Activated naive CD4-positive, alpha-beta T cell treated with anti-CD3 and anti-CD28 coated beads for 36 hours (primary cell): ENCODE measurements around the gene MAPK13. TPM values are rescaled to one million over a fixed set of nuclear protein-coding genes. Genes with fewer than 3 reads are reported as not detected.
A peak's percentile ranks its signal among the peaks of the same experiment; 100 is the strongest.

ENCODE experiments used
- CTCF ChIA-PET: fragments of 350-600 bp; sonication (Branson Sonifier 250); formaldehyde crosslinking; loops from one replicate; lab custom pipeline; 2021; ENCODE audit warnings: antibody characterized with exemption; lab: Charles Lee
- DNase-seq: peaks from one replicate; pipeline ENCODE4 v3.0.0-alpha.2; 2020
- H3K27ac Mint-ChIP-seq: one replicate; pipeline ENCODE4 v1.8.0; 2021; ENCODE audit warnings: mild to moderate bottlenecking, mixed read lengths
- H3K27me3 Mint-ChIP-seq: one replicate; pipeline ENCODE4 v1.8.0; 2021; ENCODE audit warnings: low read depth, mixed read lengths
- H3K36me3 Mint-ChIP-seq: one replicate; pipeline ENCODE4 v1.8.0; 2021; ENCODE audit warnings: low read depth, mixed read lengths
- H3K4me1 Mint-ChIP-seq: one replicate; pipeline ENCODE4 v1.8.0; 2021; ENCODE audit warnings: low read depth, mixed read lengths
- H3K4me3 Mint-ChIP-seq: one replicate; pipeline ENCODE4 v1.8.0; 2021; ENCODE audit warnings: mild to moderate bottlenecking, moderate library complexity, mixed read lengths
- H3K9me3 Mint-ChIP-seq: one replicate; pipeline ENCODE4 v1.8.0; 2021; ENCODE audit warnings: mixed read lengths
- intact Hi-C: fragments of 100-400 bp; cut with micrococcal nuclease; formaldehyde crosslinking; loops from one replicate; pipeline ENCODE4 v1.15.1; 2023
- total RNA-seq, 2 experiments: library from RNA; stranded (reverse); gene quantifications; one replicate each; pipeline ENCODE4 v1.2.3, GENCODE V29; 2021

The MAPK13 gene
- total RNA-seq, 2 experiments from 2014 or later, result 49.8 to 51.4 TPM

- peaks cover 6% of the 10 kb centered on the region for H3K36me3 Mint-ChIP-seq
- H3K27me3 Mint-ChIP-seq, result no peaks in the 10 kb centered on the region
- H3K4me3 Mint-ChIP-seq, result no peak overlapping the region
- peak overlapping the region; percentile 29 for H3K27ac Mint-ChIP-seq
- CTCF ChIA-PET, result interaction anchor here (0.6 to 1.6 kb wide), 5 partner anchors 8 to 113 kb away, joined by 3 to 9 read pairs (median 5); partner anchors contain the start of gene MAPK14
- H3K9me3 Mint-ChIP-seq, result no peaks in the 10 kb centered on the region
- DNase-seq, result peak; percentile 50
- intact Hi-C loops, result loop anchor here (10.0 kb wide), 1 partner anchor 575 kb away; no protein-coding TSS in a partner anchor
- peaks cover 28% of the 10 kb centered on the region for H3K4me1 Mint-ChIP-seq
Measured at GRCh38 chr6:36099869-36100483, 30.3 kb upstream of the MAPK13 start.

DNA sequence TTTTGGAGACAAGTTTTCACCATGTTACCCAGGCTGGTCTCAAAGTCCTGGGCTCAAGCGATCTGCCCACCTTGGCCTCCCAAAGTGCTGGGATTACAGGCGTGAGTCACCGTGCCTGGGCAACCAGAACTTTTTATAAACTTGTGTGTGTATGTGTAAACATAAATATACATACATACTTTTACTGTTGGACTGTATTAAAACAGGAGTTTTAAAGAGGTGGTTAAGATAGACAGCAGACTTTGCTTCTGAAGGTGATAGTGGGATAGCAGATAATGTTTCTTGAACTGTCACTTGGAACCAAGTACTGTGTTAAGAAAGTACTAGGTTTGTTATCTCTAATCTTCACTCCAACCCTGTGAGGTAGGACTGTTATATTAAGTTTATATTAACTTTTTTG lies 28.6 kb upstream of the MAPK13 start:
- intact Hi-C loops, result no loop called here
- H3K4me3 Mint-ChIP-seq, result no peak overlapping the region
- H3K27me3 Mint-ChIP-seq, result no peaks in the 10 kb centered on the region
- CTCF ChIA-PET, result interaction anchor here (0.6 to 1.6 kb wide), 2 partner anchors 12 to 73 kb away, joined by 4 to 6 read pairs; no protein-coding TSS in a partner anchor
- H3K9me3 Mint-ChIP-seq, result no peaks in the 10 kb centered on the region
- H3K27ac Mint-ChIP-seq, result no peak overlapping the region
- peaks cover 26% of the 10 kb centered on the region for H3K4me1 Mint-ChIP-seq
- no peak for DNase-seq
- peaks cover 6% of the 10 kb centered on the region for H3K36me3 Mint-ChIP-seq

DNA sequence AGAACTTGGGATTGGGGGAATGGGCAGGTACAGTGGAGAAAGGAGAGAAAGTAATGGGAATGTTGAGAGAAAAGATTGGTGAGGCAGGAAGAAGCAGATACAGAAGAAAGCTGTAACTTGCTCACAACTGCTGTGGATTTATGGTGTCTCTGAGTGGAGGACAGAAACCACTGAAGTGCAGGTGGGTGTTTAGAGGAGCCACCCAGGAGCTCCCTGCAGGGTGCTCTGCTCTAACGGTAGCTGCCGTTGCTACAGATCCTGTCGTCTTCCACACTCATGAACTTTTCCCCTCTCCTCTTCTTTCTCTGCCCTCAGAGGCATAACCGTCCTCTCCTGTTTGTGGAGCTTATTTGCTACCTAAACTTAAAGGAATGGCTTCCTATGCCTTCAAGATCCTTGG lies 27.5 kb upstream of the MAPK13 start:
- Mint-ChIP-seq H3K27ac (no peak overlapping the region), H3K4me1 (peaks cover 33% of the 10 kb centered on the region), H3K27me3 (no peaks in the 10 kb centered on the region), H3K4me3 (no peak overlapping the region), H3K9me3 (no peaks in the 10 kb centered on the region), H3K36me3 (peaks cover 12% of the 10 kb centered on the region)
- no peak for DNase-seq
- intact Hi-C loops, result no loop called here
- CTCF ChIA-PET, result interaction anchor here (0.5 to 1.8 kb wide), 7 partner anchors 8 to 240 kb away, joined by 3 to 5 read pairs (median 4); partner anchors contain the start of genes MAPK13 and MAPK14

DNA sequence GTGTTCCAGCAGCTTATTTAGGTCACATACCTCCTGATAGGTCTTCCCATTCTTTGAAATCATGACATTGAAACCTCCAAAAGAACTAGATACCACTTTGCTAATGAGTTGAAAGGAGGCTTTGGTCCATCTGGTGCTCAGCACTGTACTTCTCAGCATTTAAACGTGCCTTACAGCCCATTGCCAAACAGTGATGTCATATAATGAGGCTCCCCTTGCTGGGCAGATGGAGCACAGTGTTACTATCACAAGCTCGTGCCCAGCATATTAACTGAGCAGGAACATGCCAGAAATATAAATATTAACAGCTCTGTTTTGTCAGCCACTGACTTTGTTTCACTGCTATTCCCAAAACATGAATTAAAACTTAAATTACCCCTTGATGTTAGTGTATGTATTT lies 25.5 kb upstream of the MAPK13 start:
- Mint-ChIP-seq H3K27ac (no peak overlapping the region), H3K4me3 (no peak overlapping the region), H3K9me3 (no peaks in the 10 kb centered on the region), H3K27me3 (no peaks in the 10 kb centered on the region), H3K4me1 (peaks cover 40% of the 10 kb centered on the region), H3K36me3 (peaks cover 26% of the 10 kb centered on the region)
- intact Hi-C loops, result no loop called here
- CTCF ChIA-PET, result interaction anchor here (0.6 to 1.9 kb wide), 5 partner anchors 10 to 281 kb away, joined by 3 to 13 read pairs (median 4); partner anchors contain the start of gene MAPK13
- DNase-seq, result no peak

GRCh38 chr6:36109092-36109491 lies 21.2 kb upstream of the MAPK13 start:
- CTCF ChIA-PET, result interaction anchor here (0.5 to 1.6 kb wide), 4 partner anchors 14 to 372 kb away, joined by 3 to 7 read pairs (median 3); partner anchors contain the start of gene ARMC12
- intact Hi-C loops, result loop anchor here (1.0 kb wide), 1 partner anchor 11 kb away; no protein-coding TSS in a partner anchor
- peak; percentile 57 for DNase-seq
- peaks cover 44% of the 10 kb centered on the region for H3K4me1 Mint-ChIP-seq
- H3K27me3 Mint-ChIP-seq, result no peaks in the 10 kb centered on the region
- H3K27ac Mint-ChIP-seq, result peak overlapping the region; percentile 84
- no peaks in the 10 kb centered on the region for H3K9me3 Mint-ChIP-seq
- H3K4me3 Mint-ChIP-seq, result no peak overlapping the region
- H3K36me3 Mint-ChIP-seq, result peaks cover 26% of the 10 kb centered on the region

- Mint-ChIP-seq H3K4me1 (peaks cover 52% of the 10 kb centered on the region), H3K27ac (peak overlapping the region; percentile 84), H3K36me3 (peaks cover 26% of the 10 kb centered on the region), H3K27me3 (no peaks in the 10 kb centered on the region), H3K4me3 (no peak overlapping the region), H3K9me3 (no peaks in the 10 kb centered on the region)
- intact Hi-C loops, result no loop called here
- CTCF ChIA-PET, result no interaction called here
- DNase-seq, result no peak
Measured at GRCh38 chr6:36110050-36110449, 20.3 kb upstream of the MAPK13 start.

DNA sequence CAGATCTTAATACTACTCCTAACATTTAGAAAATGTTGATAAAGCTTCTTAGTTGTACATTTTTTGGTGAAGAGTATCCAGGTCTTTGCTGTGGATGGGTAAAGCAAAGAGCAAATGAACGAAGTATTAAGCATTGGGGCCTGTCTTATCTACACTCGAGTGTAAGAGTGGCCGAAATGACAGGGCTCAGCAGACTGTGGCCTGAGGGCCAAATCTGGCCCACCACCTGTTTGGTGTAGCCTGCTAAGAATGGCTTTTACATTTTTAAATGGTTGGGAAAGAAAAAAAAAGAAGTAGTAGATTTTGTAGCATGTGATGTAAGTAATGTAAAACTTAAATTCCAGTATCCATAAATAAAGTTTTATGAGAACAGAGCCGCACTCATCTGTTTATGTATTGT lies 19.4 kb upstream of the MAPK13 start:
- H3K27ac Mint-ChIP-seq, result no peak overlapping the region
- no peaks in the 10 kb centered on the region for H3K9me3 Mint-ChIP-seq
- no peak for DNase-seq
- peaks cover 58% of the 10 kb centered on the region for H3K4me1 Mint-ChIP-seq
- peaks cover 26% of the 10 kb centered on the region for H3K36me3 Mint-ChIP-seq
- no peak overlapping the region for H3K4me3 Mint-ChIP-seq
- CTCF ChIA-PET, result no interaction called here
- intact Hi-C loops, result no loop called here
- no peaks in the 10 kb centered on the region for H3K27me3 Mint-ChIP-seq

GRCh38 chr6:36111526-36111925 lies 18.8 kb upstream of the MAPK13 start:
- Mint-ChIP-seq H3K27ac (peak overlapping the region; percentile 19), H3K4me1 (peaks cover 65% of the 10 kb centered on the region), H3K9me3 (no peaks in the 10 kb centered on the region), H3K36me3 (peaks cover 28% of the 10 kb centered on the region), H3K4me3 (no peak overlapping the region), H3K27me3 (no peaks in the 10 kb centered on the region)
- DNase-seq, result no peak
- CTCF ChIA-PET, result interaction anchor here (1.6 kb wide), 1 partner anchor 17 kb away, joined by 6 read pairs; no protein-coding TSS in a partner anchor
- intact Hi-C loops, result no loop called here

DNA sequence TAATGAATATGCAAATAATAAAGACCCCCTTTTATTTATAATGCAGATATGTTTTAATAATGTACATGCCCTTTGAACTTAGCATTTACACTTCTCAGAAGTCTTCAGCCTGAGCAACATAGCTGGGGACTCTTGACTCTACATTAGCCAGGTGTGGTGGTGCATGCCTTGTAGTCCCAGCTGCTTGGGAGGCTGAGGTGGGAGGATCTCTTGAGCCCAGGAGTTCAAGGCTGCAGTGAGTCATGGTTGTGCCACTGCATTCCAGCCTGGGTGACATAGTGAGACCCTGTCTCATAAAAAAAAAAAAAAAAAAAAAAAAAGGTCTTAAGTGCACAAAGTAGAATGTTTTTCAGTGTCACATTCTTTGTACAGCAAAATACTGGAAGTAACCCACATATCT lies 17.3 kb upstream of the MAPK13 start:
- no peaks in the 10 kb centered on the region for H3K27me3 Mint-ChIP-seq
- CTCF ChIA-PET, result interaction anchor here (0.5 to 1.8 kb wide), 5 partner anchors 9 to 34 kb away, joined by 3 to 6 read pairs (median 4); no protein-coding TSS in a partner anchor
- intact Hi-C loops, result no loop called here
- no peak overlapping the region for H3K4me3 Mint-ChIP-seq
- peaks cover 69% of the 10 kb centered on the region for H3K4me1 Mint-ChIP-seq
- DNase-seq, result no peak
- H3K9me3 Mint-ChIP-seq, result no peaks in the 10 kb centered on the region
- peaks cover 22% of the 10 kb centered on the region for H3K36me3 Mint-ChIP-seq
- no peak overlapping the region for H3K27ac Mint-ChIP-seq

DNA sequence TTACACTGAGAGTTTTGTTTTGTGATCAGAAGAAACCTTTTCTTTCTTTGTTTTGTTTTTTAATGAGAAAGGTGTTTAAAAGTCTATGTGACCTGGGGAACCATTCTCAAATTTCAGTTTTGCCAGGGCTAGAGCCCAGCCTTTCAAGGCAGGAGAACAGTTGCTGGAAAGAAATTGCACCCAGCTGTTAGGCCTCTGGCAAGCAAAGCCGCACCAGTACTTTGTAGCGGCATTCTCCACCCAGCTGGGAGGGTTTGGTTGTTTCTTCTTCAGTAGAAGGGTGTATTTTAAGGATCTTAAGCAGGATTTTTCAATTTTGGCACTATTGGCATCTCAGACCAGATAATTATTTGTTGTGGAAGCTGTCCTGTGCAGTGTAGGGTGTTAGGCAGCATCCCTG lies 16.6 kb upstream of the MAPK13 start:
- peak overlapping the region; percentile 22 for H3K27ac Mint-ChIP-seq
- peaks cover 19% of the 10 kb centered on the region for H3K36me3 Mint-ChIP-seq
- H3K9me3 Mint-ChIP-seq, result no peaks in the 10 kb centered on the region
- CTCF ChIA-PET, result interaction anchor here (0.9 to 1.8 kb wide), 3 partner anchors 10 to 18 kb away, joined by 3 to 5 read pairs (median 4); no protein-coding TSS in a partner anchor
- no peak overlapping the region for H3K4me3 Mint-ChIP-seq
- intact Hi-C loops, result no loop called here
- no peaks in the 10 kb centered on the region for H3K27me3 Mint-ChIP-seq
- DNase-seq, result no peak
- H3K4me1 Mint-ChIP-seq, result peaks cover 69% of the 10 kb centered on the region

GRCh38 chr6:36114798-36115408 lies 15.4 kb upstream of the MAPK13 start:
- no peak for DNase-seq
- intact Hi-C loops, result no loop called here
- CTCF ChIA-PET, result interaction anchor here (0.9 kb wide), 1 partner anchor 12 kb away, joined by 3 read pairs; no protein-coding TSS in a partner anchor
- H3K27me3 Mint-ChIP-seq, result no peaks in the 10 kb centered on the region
- H3K4me3 Mint-ChIP-seq, result no peak overlapping the region
- no peaks in the 10 kb centered on the region for H3K9me3 Mint-ChIP-seq
- H3K4me1 Mint-ChIP-seq, result peaks cover 69% of the 10 kb centered on the region
- H3K36me3 Mint-ChIP-seq, result peaks cover 15% of the 10 kb centered on the region
- peak overlapping the region; percentile 87 for H3K27ac Mint-ChIP-seq

DNA sequence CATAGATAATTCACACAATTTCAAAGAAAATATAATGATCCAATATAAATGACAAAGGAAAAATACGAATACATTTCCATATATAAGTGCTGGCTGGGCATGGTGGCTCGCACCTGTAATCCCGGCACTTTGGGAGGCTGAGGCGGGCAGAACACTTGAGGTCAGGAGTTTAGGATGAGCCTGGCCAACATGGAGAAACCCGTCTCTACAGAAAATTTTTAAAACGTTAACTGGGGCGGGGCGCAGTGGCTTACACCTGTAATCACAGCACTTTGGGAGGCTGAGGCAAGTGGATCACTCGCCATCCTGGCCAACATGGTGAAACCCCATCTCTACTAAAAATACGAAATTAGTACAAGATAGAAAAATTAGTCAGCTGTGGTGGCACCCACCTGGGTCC lies 14.9 kb upstream of the MAPK13 start:
- Mint-ChIP-seq H3K4me1 (peaks cover 69% of the 10 kb centered on the region), H3K9me3 (no peaks in the 10 kb centered on the region), H3K36me3 (peaks cover 14% of the 10 kb centered on the region), H3K27me3 (no peaks in the 10 kb centered on the region), H3K27ac (peak overlapping the region; percentile 87), H3K4me3 (no peak overlapping the region)
- DNase-seq, result no peak
- CTCF ChIA-PET, result interaction anchor here (0.6 to 1.2 kb wide), 3 partner anchors 11 to 86 kb away, joined by 3 read pairs; no protein-coding TSS in a partner anchor
- intact Hi-C loops, result no loop called here
